MM.1S (cell line): ENCODE data around the gene ZFP62.

Experiments
- CTCF ChIP-seq: fragments of 300-600 bp; sonication (generic); IDR thresholded peaks from 2 replicates; pipeline ENCODE4 v1.5.1; 2016; ENCODE audit warnings: antibody characterized with exemption, low read length, mixed read lengths
- EZH2 ChIP-seq: fragments of 300-600 bp; sonication (generic); optimal IDR thresholded peaks from 2 replicates; pipeline ENCODE3; 2017; ENCODE audit warnings: low read depth, mild to moderate bottlenecking, antibody characterized with exemption, low read length, mixed read lengths

GRCh38 chr5:180909782-180910181 is 48.7 kb upstream of the ZFP62 start:
- TF ChIP-seq CTCF (no peak), EZH2 (no peak)
